Upper lobe of left lung (tissue), 6 donors: Measurements from ENCODE around the gene FNDC3A. TPM values are rescaled to one million over a fixed set of nuclear protein-coding genes. Genes with fewer than 3 reads are reported as not detected.
A peak's percentile ranks its signal among the peaks of the same experiment; 100 is the strongest.

Experiments used
- ATAC-seq, 2 donors: fragments of 200-7000 bp; cut with Tn5 transposase; one replicate each; pipeline ENCODE4 v1.9.1; 2022; ENCODE audit warnings: mild to moderate bottlenecking in 2 of 2, moderate library complexity in 2 of 2; ENCODE audit not compliant: low FRiP score in 2 of 2
- DNase-seq, 2 donors: peaks; one replicate each; pipeline ENCODE4 v3.0.0-alpha.2; 2019 to 2020
- H3K27ac ChIP-seq, 4 donors: fragments of 200-600 bp; sonication (generic); one replicate each; pipeline ENCODE4 v1.5.1; 2016 to 2019
- H3K27me3 ChIP-seq, 4 donors: fragments of 200-600 bp; sonication (generic); one replicate each; pipeline ENCODE4 v1.5.1; 2017 to 2019
- H3K36me3 ChIP-seq, 4 donors: fragments of 200-600 bp; sonication (generic); one replicate each; pipeline ENCODE4 v1.5.1; 2016 to 2019
- H3K4me1 ChIP-seq, 4 donors: fragments of 200-600 bp; sonication (generic); one replicate each; pipeline ENCODE4 v1.5.1; 2018 to 2019
- H3K4me3 ChIP-seq, 4 donors: fragments of 200-600 bp; sonication (generic); one replicate each; pipeline ENCODE4 v1.5.1; 2017 to 2019; ENCODE audit warnings: mild to moderate bottlenecking in 2 of 4, moderate library complexity in 1 of 4
- H3K9me3 ChIP-seq, 4 donors: fragments of 200-600 bp; sonication (generic); one replicate each; pipeline ENCODE4 v1.5.1; 2018 to 2019
- CTCF ChIP-seq, 6 experiments: fragments of 450-650 bp in 4 of 6; fragments of 200-600 bp in 2 of 6; sonication (generic) in 2 of 6; IDR thresholded peaks; one replicate each; pipeline ENCODE4 v1.5.1; 2016 to 2019; ENCODE audit warnings: antibody characterized with exemption in 6 of 6
- EP300 ChIP-seq, 4 donors: sonication (generic); formaldehyde crosslinking; IDR thresholded peaks; one replicate each; pipeline ENCODE4 v1.5.1; 2017; ENCODE audit warnings: antibody characterized with exemption in 4 of 4, control low read depth in 2 of 4
- POLR2A ChIP-seq, 4 donors: fragments of 450-650 bp; IDR thresholded peaks; one replicate each; pipeline ENCODE4 v1.5.1; 2016 to 2017; ENCODE audit warnings: antibody characterized with exemption in 4 of 4, mild to moderate bottlenecking in 2 of 4
- POLR2AphosphoS5 ChIP-seq, 2 donors: sonication (generic); formaldehyde crosslinking; IDR thresholded peaks; one replicate each; pipeline ENCODE4 v1.5.1; 2017; ENCODE audit warnings: antibody characterized with exemption in 2 of 2
- WGBS, 2 donors: methylation state at CpG; one replicate each; pipeline ENCODE4 v1.1.5; 2017 to 2018; 5-methylcytosine and 5-hydroxymethylcytosine counted together
- total RNA-seq, 6 donors: library from RNA; depleted of rRNA in 4 of 6; stranded (reverse); fragments of >200 nt in 4 of 6; gene quantifications; one replicate each; pipeline versions ENCODE4 v1.1.0 to v1.2.1, GENCODE V29; 2016 to 2021
- donor health status: DM: no; HTN: no; CAD: no; lungs with moderate emphysema.
- donor health status: DM: no; HTN: yes; CAD: no; lungs with severe emphysema.

The FNDC3A gene
- total RNA-seq, 6 donors from 2014 or later: 22.9 to 62.3 (median 44.6) TPM

- no peaks in the 10 kb centered on the region for H3K4me1 ChIP-seq
- no peaks in the 10 kb centered on the region for H3K27me3 ChIP-seq
- H3K4me3 ChIP-seq: no peak overlapping the region
- peaks cover 3 to 50% (median 14%) of the 10 kb centered on the region in 4 donors for H3K36me3 ChIP-seq
- 69 to 78% methylated on average over 3 to 5 of the region's 5 CpGs for WGBS, 2 donors
- DNase-seq: no peak
- no peak overlapping the region for H3K27ac ChIP-seq
- TF ChIP-seq POLR2AphosphoS5 (IDR thresholded peaks at IDR 0.05) (no peak), POLR2A (IDR thresholded peaks at IDR 0.05) (no peak), EP300 (IDR thresholded peaks at IDR 0.05) (no peak), CTCF (IDR thresholded peaks at IDR 0.05) (no peak)
- ATAC-seq: peak in 1 of 2 donors; percentile 34
- peaks cover 3 to 19% (median 10%) of the 10 kb centered on the region in 4 donors for H3K9me3 ChIP-seq
These were observed 190.4 kb downstream of the FNDC3A start for GRCh38 chr13:49165798-49166752.

GRCh38 chr13:49171359-49171758 is 195.6 kb downstream of the FNDC3A start:
- ATAC-seq: no peak
- H3K36me3 ChIP-seq: peaks cover 0 to 56% (median 9%) of the 10 kb centered on the region in 4 donors
- H3K9me3 ChIP-seq: no peaks in the 10 kb centered on the region
- TF ChIP-seq CTCF (IDR thresholded peaks at IDR 0.05) (no peak), EP300 (IDR thresholded peaks at IDR 0.05) (no peak), POLR2A (IDR thresholded peaks at IDR 0.05) (no peak), POLR2AphosphoS5 (IDR thresholded peaks at IDR 0.05) (no peak)
- no peaks in the 10 kb centered on the region for H3K27me3 ChIP-seq
- DNase-seq: no peak
- H3K27ac ChIP-seq: no peak overlapping the region
- H3K4me3 ChIP-seq: no peak overlapping the region
- H3K4me1 ChIP-seq: no peaks in the 10 kb centered on the region

DNA sequence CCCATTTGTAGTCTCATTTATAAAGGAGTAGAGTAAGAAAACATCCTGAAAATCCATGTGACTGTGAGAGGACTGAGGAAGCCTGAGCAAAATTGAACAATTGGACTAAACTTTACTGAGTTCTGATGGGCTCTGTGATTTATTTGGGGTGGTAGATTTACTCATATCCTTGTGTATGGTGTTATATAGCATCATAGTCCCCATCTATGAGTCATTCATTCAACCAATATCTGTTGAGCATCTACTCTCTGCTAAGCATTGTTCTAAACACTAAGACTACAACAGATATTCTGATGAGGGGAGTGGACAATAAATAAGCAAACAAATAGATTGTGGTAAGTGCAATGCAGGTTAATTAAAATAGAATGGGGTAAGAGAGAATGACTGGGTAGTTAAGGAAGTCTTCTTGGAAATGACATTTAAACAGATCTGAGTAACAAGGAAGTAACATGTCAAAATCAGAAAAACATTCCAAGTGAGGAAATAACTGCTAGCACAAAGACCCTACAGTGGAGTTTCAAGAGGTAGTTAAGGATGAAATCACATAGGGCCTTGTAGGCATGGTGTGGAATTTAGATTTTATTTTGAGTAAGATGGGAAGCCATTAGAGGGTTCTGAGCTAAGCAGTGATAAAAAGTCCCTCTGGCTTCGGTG is 208.1 kb downstream of the FNDC3A start:
- Histone ChIP-seq H3K9me3 (no peaks in the 10 kb centered on the region), H3K4me1 (peaks cover 0 to 11% (median 0%) of the 10 kb centered on the region in 4 donors), H3K27ac (no peak overlapping the region), H3K27me3 (no peaks in the 10 kb centered on the region), H3K36me3 (peaks cover 0 to 66% (median 24%) of the 10 kb centered on the region in 4 donors), H3K4me3 (no peak overlapping the region)
- 67 to 75% methylated on average over 1 of the region's 1 CpG for WGBS, 2 donors
- ATAC-seq (no peak), DNase-seq (no peak)
- no peak for TF ChIP-seq POLR2A (IDR thresholded peaks at IDR 0.05)
- TF ChIP-seq POLR2AphosphoS5 (IDR thresholded peaks at IDR 0.05): no peak
- no peak for TF ChIP-seq CTCF (IDR thresholded peaks at IDR 0.05)
- no peak for TF ChIP-seq EP300 (IDR thresholded peaks at IDR 0.05)

GRCh38 chr13:49184621-49185020 is 208.9 kb downstream of the FNDC3A start:
- peaks cover 0 to 66% (median 20%) of the 10 kb centered on the region in 4 donors for H3K36me3 ChIP-seq
- 82 to 87% methylated on average over 4 of the region's 4 CpGs for WGBS, 2 donors
- no peak overlapping the region for H3K27ac ChIP-seq

More at GRCh38 chr13:49184621-49185020, 208.9 kb downstream of the FNDC3A start:
- no peak overlapping the region for H3K4me3 ChIP-seq
- H3K4me1 ChIP-seq: peaks cover 0 to 11% (median 0%) of the 10 kb centered on the region in 4 donors
- H3K9me3 ChIP-seq: no peaks in the 10 kb centered on the region
- TF ChIP-seq CTCF (IDR thresholded peaks at IDR 0.05) (no peak), POLR2AphosphoS5 (IDR thresholded peaks at IDR 0.05) (no peak), EP300 (IDR thresholded peaks at IDR 0.05) (no peak), POLR2A (IDR thresholded peaks at IDR 0.05) (no peak)
- DNase-seq: no peak
- no peaks in the 10 kb centered on the region for H3K27me3 ChIP-seq
- no peak for ATAC-seq
